HG02938 (cell line): Measurements from ENCODE around the gene SLC22A12.
"Not testable (repeated sequence)": the region's sequence is repeated elsewhere in the genome, so short reads cannot be mapped to it uniquely, and the experiment has no call there.

ENCODE experiments used
- ATAC-seq: cut with Tn5 transposase; IDR thresholded peaks from one replicate; pipeline ENCODE4 v1.9.1; 2021; ENCODE audit warnings: mild to moderate bottlenecking, moderate library complexity; ENCODE audit not compliant: unreplicated experiment

Gene SLC22A12

GRCh38 chr11:64583296-64584262 is 7.4 kb upstream of the SLC22A12 start:
- ATAC-seq = no peak

- ATAC-seq = no peak
These were observed 5.9 kb upstream of the SLC22A12 start for GRCh38 chr11:64585150-64585549.

- no peak for ATAC-seq
These were observed 4.7 kb upstream of the SLC22A12 start for GRCh38 chr11:64586366-64586765.

- ATAC-seq = no peak
These were observed 2.3 kb upstream of the SLC22A12 start for GRCh38 chr11:64588701-64589100.

- no peak for ATAC-seq
These were observed 525 bp downstream of the SLC22A12 start for GRCh38 chr11:64591257-64592233.

- no peak for ATAC-seq
These were observed 1.2 kb downstream of the SLC22A12 start for GRCh38 chr11:64592234-64592615.

GRCh38 chr11:64592656-64593055 is 1.6 kb downstream of the SLC22A12 start:
- no peak for ATAC-seq

GRCh38 chr11:64593156-64594105 is 2.4 kb downstream of the SLC22A12 start:
- no peak for ATAC-seq

- ATAC-seq = no peak
These were observed 3.3 kb downstream of the SLC22A12 start for GRCh38 chr11:64594159-64594939.

- not testable (repeated sequence) for ATAC-seq
These were observed 4.9 kb downstream of the SLC22A12 start for GRCh38 chr11:64595922-64596321.

GRCh38 chr11:64597671-64598101 is 6.7 kb downstream of the SLC22A12 start:
- ATAC-seq = no peak

GRCh38 chr11:64598106-64598796 is 7.2 kb downstream of the SLC22A12 start:
- ATAC-seq = no peak

- no peak for ATAC-seq
These were observed 8.0 kb downstream of the SLC22A12 start for GRCh38 chr11:64598797-64599697.

- ATAC-seq = no peak
These were observed 8.7 kb downstream of the SLC22A12 start for GRCh38 chr11:64599698-64600211.

- no peak for ATAC-seq
These were observed 9.4 kb downstream of the SLC22A12 start for GRCh38 chr11:64600281-64600992.

GRCh38 chr11:64601605-64602465 is 10.8 kb downstream of the SLC22A12 start:
- ATAC-seq = no peak
